HEK293 (cell line): ENCODE results near the gene PRKCA.

ENCODE experiments used
- CTCF ChIA-PET: fragments of 350-600 bp; formaldehyde crosslinking; extraction: SDS; loops from one replicate; lab custom pipeline; 2021; ENCODE audit warnings: antibody characterized with exemption; lab: Yijun Ruan, JAX
- POLR2A ChIA-PET: fragments of 300-600 bp; formaldehyde crosslinking; extraction: SDS; loops from one replicate; lab custom pipeline; 2020; ENCODE audit warnings: antibody characterized with exemption, inconsistent platforms; lab: Yijun Ruan, JAX
- H3K27ac ChIP-seq: fragments of 200-500 bp; sonication (Bioruptor generic); 2 replicates; pipeline ENCODE4 v1.5.1; 2014; ENCODE audit warnings: low read depth, low read length, control low read depth, inconsistent platforms; ENCODE audit errors: extremely low read depth
- H3K36me3 ChIP-seq, 2 experiments: fragments of 200-500 bp in 1 of 2; sonication (Bioruptor generic) in 1 of 2; 1 replicate in 1 of 2; 2 replicates in 1 of 2; pipeline ENCODE4 v1.5.1; 2014 to 2017; ENCODE audit warnings: inconsistent platforms in 2 of 2, low read length in 2 of 2; ENCODE audit not compliant: control insufficient read depth in 2 of 2, insufficient read depth in 1 of 2
- H3K4me1 ChIP-seq: fragments of 200-500 bp; sonication (Bioruptor generic); 2 replicates; pipeline ENCODE4 v1.5.1; 2014; ENCODE audit warnings: mild to moderate bottlenecking, low read length, inconsistent platforms; ENCODE audit not compliant: control insufficient read depth, insufficient read depth
- H3K4me3 ChIP-seq: 2 replicates; pipeline ENCODE4 v1.5.1; 2011; ENCODE audit warnings: low read depth, mild to moderate bottlenecking, control low read depth, low read length, moderate library complexity
- H3K9me3 ChIP-seq: fragments of 200-500 bp; sonication (Bioruptor generic); 2 replicates; pipeline ENCODE4 v1.5.1; 2014; ENCODE audit warnings: low read depth, low read length, inconsistent platforms; ENCODE audit not compliant: control insufficient read depth, insufficient read depth
- FEZF1 ChIP-seq: fragments of 450-650 bp; formaldehyde crosslinking; IDR thresholded peaks from 2 replicates; pipeline ENCODE4 v1.5.1; 2016; ENCODE audit warnings: missing biosample characterization, missing genetic modification characterization
- IKZF3 ChIP-seq: fragments of 450-650 bp; IDR thresholded peaks from 2 replicates; pipeline ENCODE4 v1.5.0; 2018; ENCODE audit warnings: missing biosample characterization, mild to moderate bottlenecking, missing genetic modification characterization, moderate library complexity
- KLF7 ChIP-seq: fragments of 450-650 bp; formaldehyde crosslinking; IDR thresholded peaks from 2 replicates; pipeline ENCODE4 v1.5.1; 2016; ENCODE audit warnings: missing biosample characterization, missing genetic modification characterization, borderline replicate concordance
- SETDB1 ChIP-seq: IDR thresholded peaks from one replicate; pipeline ENCODE4 v1.6.1; 2017; ENCODE audit warnings: mild to moderate bottlenecking, low read length, moderate library complexity, mixed read lengths; ENCODE audit not compliant: insufficient read length
- SP7 ChIP-seq: fragments of 450-650 bp; formaldehyde crosslinking; IDR thresholded peaks from 2 replicates; pipeline ENCODE4 v1.5.1; 2016; ENCODE audit warnings: missing biosample characterization, missing genetic modification characterization
- ZEB2 ChIP-seq: fragments of 450-650 bp; formaldehyde crosslinking; IDR thresholded peaks from 2 replicates; pipeline ENCODE4 v1.5.1; 2016; ENCODE audit warnings: missing biosample characterization, missing genetic modification characterization
- ZFP69B ChIP-seq: fragments of 450-650 bp; formaldehyde crosslinking; IDR thresholded peaks from 2 replicates; pipeline ENCODE4 v1.5.1; 2016; ENCODE audit warnings: missing biosample characterization, missing genetic modification characterization
- ZNF155 ChIP-seq: fragments of 450-650 bp; formaldehyde crosslinking; IDR thresholded peaks from 2 replicates; pipeline ENCODE4 v1.5.1; 2016; ENCODE audit warnings: missing biosample characterization, missing genetic modification characterization
- ZNF335 ChIP-seq: fragments of 450-650 bp; formaldehyde crosslinking; conservative IDR thresholded peaks from 2 replicates; pipeline ENCODE4 v1.5.1; 2016; ENCODE audit warnings: missing biosample characterization, missing genetic modification characterization
- ZNF549 ChIP-seq: fragments of 450-650 bp; IDR thresholded peaks from 2 replicates; pipeline ENCODE4 v1.5.1; 2018; ENCODE audit warnings: missing biosample characterization, missing genetic modification characterization, mild to moderate bottlenecking, inconsistent platforms, moderate library complexity
- ZNF664 ChIP-seq: fragments of 450-650 bp; formaldehyde crosslinking; IDR thresholded peaks from 2 replicates; pipeline ENCODE4 v1.5.1; 2016; ENCODE audit warnings: missing biosample characterization, missing genetic modification characterization
- ZNF677 ChIP-seq: fragments of 450-650 bp; IDR thresholded peaks from 2 replicates; pipeline ENCODE4 v1.5.0; 2018; ENCODE audit warnings: missing biosample characterization, mild to moderate bottlenecking, missing genetic modification characterization, moderate library complexity
- ZNF776 ChIP-seq: fragments of 450-650 bp; formaldehyde crosslinking; IDR thresholded peaks from 2 replicates; pipeline ENCODE4 v1.5.0; 2017; ENCODE audit warnings: missing biosample characterization, missing genetic modification characterization, borderline replicate concordance
- ZNF777 ChIP-seq: fragments of 450-650 bp; formaldehyde crosslinking; IDR thresholded peaks from 2 replicates; pipeline ENCODE4 v1.5.1; 2017; ENCODE audit warnings: missing biosample characterization, missing genetic modification characterization, borderline replicate concordance
- ZSCAN30 ChIP-seq: fragments of 450-650 bp; IDR thresholded peaks from 2 replicates; pipeline ENCODE4 v1.5.1; 2018; ENCODE audit warnings: missing biosample characterization, mild to moderate bottlenecking, missing genetic modification characterization, moderate library complexity
- TF ChIP-seq, protein P1 (sequence below): fragments of 450-650 bp; formaldehyde crosslinking; IDR thresholded peaks from 2 replicates; pipeline ENCODE4 v1.5.1; 2016; ENCODE audit warnings: missing biosample characterization, missing genetic modification characterization
- TF ChIP-seq, protein P2 (sequence below): fragments of 450-650 bp; formaldehyde crosslinking; IDR thresholded peaks from 2 replicates; pipeline ENCODE4 v1.5.1; 2017; ENCODE audit warnings: missing biosample characterization, missing genetic modification characterization
- TF ChIP-seq, protein P3 (sequence below): sonication (generic); formaldehyde crosslinking; IDR thresholded peaks from 2 replicates; pipeline ENCODE4 v1.8.1; 2022; ENCODE audit warnings: mild to moderate bottlenecking, moderate library complexity, missing genetic modification reagents
- TF ChIP-seq, protein P4 (sequence below): fragments of 450-650 bp; formaldehyde crosslinking; IDR thresholded peaks from 2 replicates; pipeline ENCODE4 v1.5.1; 2017; ENCODE audit warnings: missing biosample characterization, missing genetic modification characterization
- TF ChIP-seq, protein P5 (sequence below): fragments of 450-650 bp; formaldehyde crosslinking; IDR thresholded peaks from 2 replicates; pipeline ENCODE4 v1.5.1; 2016; ENCODE audit warnings: missing biosample characterization, missing genetic modification characterization
- TF ChIP-seq, protein P6 (sequence below): fragments of 450-650 bp; formaldehyde crosslinking; IDR thresholded peaks from 2 replicates; pipeline ENCODE4 v1.5.1; 2016; ENCODE audit warnings: missing biosample characterization, missing genetic modification characterization
- TF ChIP-seq, protein P7 (sequence below): fragments of 450-650 bp; formaldehyde crosslinking; IDR thresholded peaks from 2 replicates; pipeline ENCODE4 v1.5.1; 2016; ENCODE audit warnings: missing biosample characterization, missing genetic modification characterization

Gene PRKCA

DNA sequence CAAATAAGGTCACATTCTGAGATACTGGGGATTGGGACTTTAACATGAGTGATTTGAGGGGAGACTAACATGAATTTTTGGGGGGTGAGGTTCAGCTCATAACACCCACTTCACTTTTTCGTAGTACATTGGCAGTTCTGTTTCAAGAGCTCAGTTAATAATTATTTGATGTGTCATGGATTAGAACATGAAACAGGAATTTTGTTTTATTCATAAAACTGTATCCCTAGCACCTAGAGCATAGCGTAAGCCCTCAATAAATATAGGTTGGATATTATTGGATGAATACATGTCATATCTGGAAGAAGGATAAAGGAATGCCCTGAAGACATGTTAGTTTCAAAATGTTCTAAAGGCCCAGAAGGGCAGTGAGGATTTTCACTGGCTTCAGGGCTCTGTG, 119.8 kb downstream of the PRKCA start:
- TF ChIP-seq ZNF549 (tag by site-specific recombination) (no peak), SETDB1 (no peak)
- TF ChIP-seq, protein P1, sequence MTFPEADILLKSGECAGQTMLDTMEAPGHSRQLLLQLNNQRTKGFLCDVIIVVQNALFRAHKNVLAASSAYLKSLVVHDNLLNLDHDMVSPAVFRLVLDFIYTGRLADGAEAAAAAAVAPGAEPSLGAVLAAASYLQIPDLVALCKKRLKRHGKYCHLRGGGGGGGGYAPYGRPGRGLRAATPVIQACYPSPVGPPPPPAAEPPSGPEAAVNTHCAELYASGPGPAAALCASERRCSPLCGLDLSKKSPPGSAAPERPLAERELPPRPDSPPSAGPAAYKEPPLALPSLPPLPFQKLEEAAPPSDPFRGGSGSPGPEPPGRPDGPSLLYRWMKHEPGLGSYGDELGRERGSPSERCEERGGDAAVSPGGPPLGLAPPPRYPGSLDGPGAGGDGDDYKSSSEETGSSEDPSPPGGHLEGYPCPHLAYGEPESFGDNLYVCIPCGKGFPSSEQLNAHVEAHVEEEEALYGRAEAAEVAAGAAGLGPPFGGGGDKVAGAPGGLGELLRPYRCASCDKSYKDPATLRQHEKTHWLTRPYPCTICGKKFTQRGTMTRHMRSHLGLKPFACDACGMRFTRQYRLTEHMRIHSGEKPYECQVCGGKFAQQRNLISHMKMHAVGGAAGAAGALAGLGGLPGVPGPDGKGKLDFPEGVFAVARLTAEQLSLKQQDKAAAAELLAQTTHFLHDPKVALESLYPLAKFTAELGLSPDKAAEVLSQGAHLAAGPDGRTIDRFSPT = no peak
- TF ChIP-seq, protein P2, sequence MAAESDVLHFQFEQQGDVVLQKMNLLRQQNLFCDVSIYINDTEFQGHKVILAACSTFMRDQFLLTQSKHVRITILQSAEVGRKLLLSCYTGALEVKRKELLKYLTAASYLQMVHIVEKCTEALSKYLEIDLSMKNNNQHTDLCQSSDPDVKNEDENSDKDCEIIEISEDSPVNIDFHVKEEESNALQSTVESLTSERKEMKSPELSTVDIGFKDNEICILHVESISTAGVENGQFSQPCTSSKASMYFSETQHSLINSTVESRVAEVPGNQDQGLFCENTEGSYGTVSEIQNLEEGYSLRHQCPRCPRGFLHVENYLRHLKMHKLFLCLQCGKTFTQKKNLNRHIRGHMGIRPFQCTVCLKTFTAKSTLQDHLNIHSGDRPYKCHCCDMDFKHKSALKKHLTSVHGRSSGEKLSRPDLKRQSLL (tag by site-specific recombination) = no peak
- TF ChIP-seq, protein P3, sequence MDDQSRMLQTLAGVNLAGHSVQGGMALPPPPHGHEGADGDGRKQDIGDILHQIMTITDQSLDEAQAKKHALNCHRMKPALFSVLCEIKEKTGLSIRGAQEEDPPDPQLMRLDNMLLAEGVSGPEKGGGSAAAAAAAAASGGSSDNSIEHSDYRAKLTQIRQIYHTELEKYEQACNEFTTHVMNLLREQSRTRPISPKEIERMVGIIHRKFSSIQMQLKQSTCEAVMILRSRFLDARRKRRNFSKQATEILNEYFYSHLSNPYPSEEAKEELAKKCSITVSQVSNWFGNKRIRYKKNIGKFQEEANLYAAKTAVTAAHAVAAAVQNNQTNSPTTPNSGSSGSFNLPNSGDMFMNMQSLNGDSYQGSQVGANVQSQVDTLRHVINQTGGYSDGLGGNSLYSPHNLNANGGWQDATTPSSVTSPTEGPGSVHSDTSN (CRISPR knock-in tag) = no peak
- peaks cover 14% of the 10 kb centered on the region for H3K4me1 ChIP-seq
- POLR2A ChIA-PET = no interaction called here
- H3K9me3 ChIP-seq = no peaks in the 10 kb centered on the region
- H3K4me3 ChIP-seq = no peak overlapping the region
- H3K36me3 ChIP-seq = no peaks in the 10 kb centered on the region
- CTCF ChIA-PET = interaction anchor here (0.6 to 1.6 kb wide), 2 partner anchors 10 to 863 kb away, joined by 3 to 4 read pairs; no protein-coding TSS in a partner anchor
- no peak overlapping the region for H3K27ac ChIP-seq

DNA sequence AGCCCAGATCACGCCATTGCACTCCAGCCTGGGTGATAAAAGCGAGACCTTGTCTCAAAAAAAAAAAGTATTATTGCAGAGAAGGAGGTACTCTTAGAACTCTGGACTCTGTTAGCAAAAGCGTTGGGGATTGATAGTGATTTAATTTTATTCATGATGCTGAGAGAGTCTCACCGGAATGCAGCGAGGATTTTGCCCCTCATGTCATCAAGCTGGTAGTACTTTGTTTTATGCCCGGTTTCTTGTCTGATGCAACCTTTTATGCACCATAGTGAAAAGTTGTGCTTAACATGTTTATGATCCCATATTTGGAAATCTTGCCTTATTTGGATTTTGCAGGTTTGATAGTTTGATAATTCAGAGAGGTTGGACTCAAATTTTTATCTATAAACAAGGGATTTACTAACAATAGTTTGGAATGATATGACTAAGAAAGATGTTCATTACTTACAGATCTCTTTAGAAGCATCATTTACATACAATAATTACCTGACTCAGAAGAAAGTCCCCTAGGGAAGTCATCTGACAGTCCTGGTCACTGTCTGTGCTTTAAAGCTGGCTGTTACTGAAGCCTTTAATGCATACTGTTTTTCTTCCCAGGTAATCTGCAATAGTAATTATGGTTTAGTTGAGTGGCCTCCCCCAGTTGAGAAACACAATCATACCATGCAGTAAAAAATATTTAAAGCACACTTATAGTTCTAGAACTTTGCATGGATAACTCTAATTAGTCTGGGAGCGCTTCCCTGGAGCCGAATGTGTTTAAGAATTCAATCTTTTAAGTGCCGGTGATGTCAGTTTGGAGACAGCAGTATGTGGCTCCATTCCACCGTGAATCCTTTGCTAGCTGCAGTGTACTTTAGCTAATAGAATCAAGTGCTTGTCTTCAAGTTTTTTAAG, 120.9 kb downstream of the PRKCA start:
- Histone ChIP-seq H3K27ac (peak overlapping the region; percentile 45; the same call in 1 of the 2 replicates), H3K4me3 (no peak overlapping the region), H3K4me1 (peaks cover 14% of the 10 kb centered on the region), H3K36me3 (no peaks in the 10 kb centered on the region), H3K9me3 (no peaks in the 10 kb centered on the region)
- CTCF ChIA-PET = interaction anchor here (0.6 to 1.6 kb wide), 5 partner anchors 8 to 1932 kb away, joined by 3 to 4 read pairs (median 3); no protein-coding TSS in a partner anchor
- POLR2A ChIA-PET = interaction anchor here (0.8 to 1.2 kb wide), 2 partner anchors 44 to 120 kb away, joined by 4 read pairs; no protein-coding TSS in a partner anchor
- TF ChIP-seq IKZF3 (tag by site-specific recombination) (peak; percentile 82; the same call in 1 of the 2 replicates), ZNF677 (tag by site-specific recombination) (no peak), KLF7 (tag by site-specific recombination) (no peak), ZNF777 (tag by site-specific recombination) (no peak), ZNF664 (no peak), ZEB2 (tag by site-specific recombination) (0 out of 2 replicates have a peak, but pooled peaks have one; percentile 47), SP7 (tag by site-specific recombination) (peak; percentile 95), ZNF155 (tag by site-specific recombination) (no peak), ZNF335 (tag by site-specific recombination) (peak; percentile 45), ZNF776 (tag by site-specific recombination) (no peak), ZSCAN30 (tag by site-specific recombination) (peak; percentile 92), ZFP69B (tag by site-specific recombination) (no peak), FEZF1 (tag by site-specific recombination) (0 out of 2 replicates have a peak, but pooled peaks have one; percentile 21)
- TF ChIP-seq, protein P4, sequence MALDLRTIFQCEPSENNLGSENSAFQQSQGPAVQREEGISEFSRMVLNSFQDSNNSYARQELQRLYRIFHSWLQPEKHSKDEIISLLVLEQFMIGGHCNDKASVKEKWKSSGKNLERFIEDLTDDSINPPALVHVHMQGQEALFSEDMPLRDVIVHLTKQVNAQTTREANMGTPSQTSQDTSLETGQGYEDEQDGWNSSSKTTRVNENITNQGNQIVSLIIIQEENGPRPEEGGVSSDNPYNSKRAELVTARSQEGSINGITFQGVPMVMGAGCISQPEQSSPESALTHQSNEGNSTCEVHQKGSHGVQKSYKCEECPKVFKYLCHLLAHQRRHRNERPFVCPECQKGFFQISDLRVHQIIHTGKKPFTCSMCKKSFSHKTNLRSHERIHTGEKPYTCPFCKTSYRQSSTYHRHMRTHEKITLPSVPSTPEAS (tag by site-specific recombination) = no peak
- TF ChIP-seq, protein P5, sequence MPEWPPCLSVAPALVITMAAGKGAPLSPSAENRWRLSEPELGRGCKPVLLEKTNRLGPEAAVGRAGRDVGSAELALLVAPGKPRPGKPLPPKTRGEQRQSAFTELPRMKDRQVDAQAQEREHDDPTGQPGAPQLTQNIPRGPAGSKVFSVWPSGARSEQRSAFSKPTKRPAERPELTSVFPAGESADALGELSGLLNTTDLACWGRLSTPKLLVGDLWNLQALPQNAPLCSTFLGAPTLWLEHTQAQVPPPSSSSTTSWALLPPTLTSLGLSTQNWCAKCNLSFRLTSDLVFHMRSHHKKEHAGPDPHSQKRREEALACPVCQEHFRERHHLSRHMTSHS = no peak
- TF ChIP-seq, protein P6, sequence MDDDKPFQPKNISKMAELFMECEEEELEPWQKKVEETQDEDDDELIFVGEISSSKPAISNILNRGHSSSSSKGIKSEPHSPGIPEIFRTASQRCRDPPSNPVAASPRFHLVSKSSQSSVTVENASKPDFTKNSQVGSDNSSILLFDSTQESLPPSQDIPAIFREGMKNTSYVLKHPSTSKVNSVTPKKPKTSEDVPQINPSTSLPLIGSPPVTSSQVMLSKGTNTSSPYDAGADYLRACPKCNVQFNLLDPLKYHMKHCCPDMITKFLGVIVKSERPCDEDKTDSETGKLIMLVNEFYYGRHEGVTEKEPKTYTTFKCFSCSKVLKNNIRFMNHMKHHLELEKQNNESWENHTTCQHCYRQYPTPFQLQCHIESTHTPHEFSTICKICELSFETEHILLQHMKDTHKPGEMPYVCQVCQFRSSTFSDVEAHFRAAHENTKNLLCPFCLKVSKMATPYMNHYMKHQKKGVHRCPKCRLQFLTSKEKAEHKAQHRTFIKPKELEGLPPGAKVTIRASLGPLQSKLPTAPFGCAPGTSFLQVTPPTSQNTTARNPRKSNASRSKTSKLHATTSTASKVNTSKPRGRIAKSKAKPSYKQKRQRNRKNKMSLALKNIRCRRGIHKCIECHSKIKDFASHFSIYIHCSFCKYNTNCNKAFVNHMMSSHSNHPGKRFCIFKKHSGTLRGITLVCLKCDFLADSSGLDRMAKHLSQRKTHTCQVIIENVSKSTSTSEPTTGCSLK (tag by site-specific recombination) = no peak
- TF ChIP-seq, protein P7, sequence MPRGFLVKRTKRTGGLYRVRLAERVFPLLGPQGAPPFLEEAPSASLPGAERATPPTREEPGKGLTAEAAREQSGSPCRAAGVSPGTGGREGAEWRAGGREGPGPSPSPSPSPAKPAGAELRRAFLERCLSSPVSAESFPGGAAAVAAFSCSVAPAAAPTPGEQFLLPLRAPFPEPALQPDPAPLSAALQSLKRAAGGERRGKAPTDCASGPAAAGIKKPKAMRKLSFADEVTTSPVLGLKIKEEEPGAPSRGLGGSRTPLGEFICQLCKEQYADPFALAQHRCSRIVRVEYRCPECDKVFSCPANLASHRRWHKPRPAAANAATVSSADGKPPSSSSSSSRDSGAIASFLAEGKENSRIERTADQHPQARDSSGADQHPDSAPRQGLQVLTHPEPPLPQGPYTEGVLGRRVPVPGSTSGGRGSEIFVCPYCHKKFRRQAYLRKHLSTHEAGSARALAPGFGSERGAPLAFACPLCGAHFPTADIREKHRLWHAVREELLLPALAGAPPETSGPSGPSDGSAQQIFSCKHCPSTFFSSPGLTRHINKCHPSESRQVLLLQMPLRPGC (tag by site-specific recombination) = peak; percentile 68
